HG03135 (cell line): ENCODE data around the gene PKN3.
"Not testable (repeated sequence)": the region's sequence is repeated elsewhere in the genome, so short reads cannot be mapped to it uniquely, and the experiment has no call there.

Source experiments
- ATAC-seq: cut with Tn5 transposase; IDR thresholded peaks from one replicate; pipeline ENCODE4 v1.9.1; 2021; ENCODE audit warnings: mild to moderate bottlenecking, moderate library complexity; ENCODE audit not compliant: unreplicated experiment

PKN3 gene

GRCh38 chr9:128702445-128702948, at the start of gene PKN3:
Gene PKN3 (plus strand): TSS chr9:128702503. CDS start chr9:128702916, 413 bp downstream.
- ATAC-seq = peak; percentile 72

GRCh38 chr9:128653908-128654307, 48.4 kb upstream of the PKN3 start:
- ATAC-seq = no peak

DNA sequence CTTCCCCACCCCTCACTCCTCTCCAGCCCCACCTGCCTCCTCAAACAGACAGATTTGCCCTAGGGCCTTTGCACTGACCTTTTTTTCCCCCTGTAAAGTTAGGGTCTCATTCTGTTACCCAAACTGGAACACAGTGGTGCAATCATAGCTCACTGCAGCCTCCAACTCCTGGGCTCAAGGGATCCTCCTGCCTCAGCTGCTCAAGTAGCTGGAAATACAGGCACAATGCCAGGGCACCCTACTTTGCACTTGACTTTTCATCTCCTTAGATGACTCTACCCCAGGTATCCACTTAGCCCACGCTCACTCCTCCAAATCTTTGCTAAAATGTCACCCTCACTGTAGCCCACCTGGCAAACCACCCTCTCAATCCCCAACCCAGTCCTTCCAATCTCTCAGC, 47.8 kb upstream of the PKN3 start:
- no peak for ATAC-seq

DNA sequence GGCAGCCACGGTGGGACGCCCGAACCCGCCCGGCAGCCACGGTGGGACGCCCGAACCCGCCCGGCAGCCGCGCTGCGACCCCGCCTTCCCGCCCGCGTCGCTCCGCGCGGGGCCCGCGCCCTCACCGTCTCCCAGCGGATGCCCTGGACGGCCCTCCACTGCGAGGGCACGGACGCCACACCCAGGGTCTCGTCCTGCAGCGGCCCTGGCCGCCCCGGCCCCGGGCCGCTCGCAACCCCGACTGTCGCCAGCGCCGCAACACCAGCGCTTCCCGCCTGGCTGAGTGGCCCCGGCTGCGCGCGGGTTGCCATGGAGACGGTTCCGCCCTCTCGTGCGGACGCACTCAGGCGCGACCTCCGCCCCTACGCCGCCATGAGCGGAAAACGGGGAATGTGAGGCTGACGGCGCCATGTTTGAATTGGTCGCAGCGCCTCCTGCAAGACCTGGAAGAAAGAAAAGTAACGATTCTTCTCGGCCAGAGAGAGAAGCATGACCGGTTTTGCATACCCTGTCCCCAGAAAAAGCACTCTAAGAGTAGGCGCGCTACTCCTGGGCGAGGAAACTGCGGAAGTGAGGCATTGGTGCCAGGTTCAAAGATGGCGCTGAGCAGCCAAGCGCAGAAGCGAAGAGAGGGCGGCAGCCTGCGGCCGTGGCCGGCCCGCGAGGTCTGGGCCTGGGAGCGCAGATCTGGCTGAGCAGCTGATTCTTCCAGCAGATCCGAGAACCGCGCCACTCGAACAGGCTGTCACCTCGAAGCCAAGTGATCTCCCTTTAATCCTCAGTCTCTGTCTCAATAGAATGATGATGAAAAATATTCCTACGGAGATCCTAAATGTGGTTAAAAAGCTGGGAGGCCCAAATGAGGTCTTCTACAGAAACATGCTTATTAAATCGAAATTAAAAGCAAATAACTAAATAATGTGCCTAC, 45.6 kb upstream of the PKN3 start, which contains the start of gene DYNC2I2:
DYNC2I2 (minus strand) TSS at position 432 of the 928 bp plus-strand sequence; CDS start at position 311, 121 bp downstream.
- peak; percentile 55 for ATAC-seq

DNA sequence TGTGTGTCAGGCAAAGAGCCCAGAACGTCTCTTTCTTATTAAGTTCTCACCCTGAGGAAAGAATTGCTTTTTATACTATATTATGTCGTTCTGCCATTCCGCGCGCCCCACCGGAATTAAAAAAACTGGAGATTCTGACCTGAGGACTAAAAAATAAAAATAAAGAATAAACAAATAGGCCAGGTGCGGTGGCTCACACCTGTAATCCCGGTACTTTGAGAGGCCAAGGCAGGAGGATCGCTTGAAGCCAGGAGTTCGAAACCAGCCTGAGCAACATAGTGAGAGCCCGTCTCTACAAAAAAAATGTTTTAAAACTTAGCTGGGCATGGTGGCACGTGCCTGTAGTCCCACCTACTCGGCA, 45.0 kb upstream of the PKN3 start:
- ATAC-seq = no peak

- no peak for ATAC-seq
These were observed 44.5 kb upstream of the PKN3 start for GRCh38 chr9:128657796-128658195.

DNA sequence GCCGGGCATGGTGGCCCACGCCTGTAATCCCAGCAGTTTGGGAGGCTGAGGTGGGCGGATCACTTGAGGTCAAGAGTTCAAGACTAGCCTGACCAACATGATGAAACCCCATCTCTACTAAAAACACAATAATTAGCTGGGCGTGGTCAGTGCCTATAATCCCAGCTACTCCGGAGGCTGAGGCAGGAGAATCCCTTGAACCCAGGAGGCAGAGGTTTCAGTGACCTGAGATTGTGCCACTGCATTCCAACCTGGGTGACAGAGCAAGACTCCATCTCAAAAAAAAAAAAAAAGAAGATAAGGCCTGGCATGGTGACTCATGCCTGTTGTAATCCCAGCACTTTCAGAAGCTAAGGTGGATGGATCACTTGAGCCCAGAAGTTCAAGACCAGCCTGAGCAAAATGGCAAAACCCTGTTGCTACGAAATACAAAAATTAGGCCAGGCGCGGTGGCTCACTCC, 35.8 kb upstream of the PKN3 start:
- not testable (repeated sequence) for ATAC-seq

GRCh38 chr9:128669786-128670185, 32.5 kb upstream of the PKN3 start:
- no peak for ATAC-seq

DNA sequence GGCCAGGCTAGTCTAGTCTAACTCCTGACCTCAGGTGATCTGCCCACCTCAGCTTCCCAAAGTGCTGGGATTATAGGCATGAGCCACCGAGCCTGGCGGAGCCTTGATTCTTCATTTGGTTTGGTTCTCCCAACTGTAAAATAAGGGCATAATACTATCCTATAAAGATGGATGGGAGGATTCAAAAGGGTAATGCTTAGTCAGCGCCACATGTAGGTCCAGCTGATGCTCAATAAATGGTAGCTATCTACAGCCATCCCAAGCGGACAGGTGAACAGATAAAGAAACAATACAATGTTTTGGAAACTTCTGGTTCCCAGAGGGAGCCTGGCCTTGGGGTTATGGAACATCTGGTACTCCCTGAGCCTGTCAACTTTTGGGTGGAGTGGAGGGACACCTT, 26.9 kb upstream of the PKN3 start:
- ATAC-seq = no peak

DNA sequence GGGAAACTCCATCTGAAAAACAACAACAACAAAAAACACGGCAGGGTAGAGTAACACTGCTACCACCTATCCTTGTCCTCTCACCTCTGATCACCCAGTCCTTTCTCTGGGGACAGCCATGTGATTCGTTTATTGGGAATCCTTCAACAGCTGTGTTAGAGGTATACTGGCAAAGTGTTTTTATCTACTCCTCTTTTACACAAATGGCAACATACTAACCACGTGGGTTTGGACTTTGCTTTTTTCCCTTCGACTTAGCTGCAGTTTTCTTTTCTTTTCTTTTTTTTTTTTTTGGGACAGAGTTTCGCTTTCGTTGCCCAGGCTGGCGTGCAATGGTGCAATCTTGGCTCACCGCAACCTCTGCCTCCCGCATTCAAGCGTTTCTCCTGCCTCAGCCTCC, 24.5 kb upstream of the PKN3 start:
- no peak for ATAC-seq

DNA sequence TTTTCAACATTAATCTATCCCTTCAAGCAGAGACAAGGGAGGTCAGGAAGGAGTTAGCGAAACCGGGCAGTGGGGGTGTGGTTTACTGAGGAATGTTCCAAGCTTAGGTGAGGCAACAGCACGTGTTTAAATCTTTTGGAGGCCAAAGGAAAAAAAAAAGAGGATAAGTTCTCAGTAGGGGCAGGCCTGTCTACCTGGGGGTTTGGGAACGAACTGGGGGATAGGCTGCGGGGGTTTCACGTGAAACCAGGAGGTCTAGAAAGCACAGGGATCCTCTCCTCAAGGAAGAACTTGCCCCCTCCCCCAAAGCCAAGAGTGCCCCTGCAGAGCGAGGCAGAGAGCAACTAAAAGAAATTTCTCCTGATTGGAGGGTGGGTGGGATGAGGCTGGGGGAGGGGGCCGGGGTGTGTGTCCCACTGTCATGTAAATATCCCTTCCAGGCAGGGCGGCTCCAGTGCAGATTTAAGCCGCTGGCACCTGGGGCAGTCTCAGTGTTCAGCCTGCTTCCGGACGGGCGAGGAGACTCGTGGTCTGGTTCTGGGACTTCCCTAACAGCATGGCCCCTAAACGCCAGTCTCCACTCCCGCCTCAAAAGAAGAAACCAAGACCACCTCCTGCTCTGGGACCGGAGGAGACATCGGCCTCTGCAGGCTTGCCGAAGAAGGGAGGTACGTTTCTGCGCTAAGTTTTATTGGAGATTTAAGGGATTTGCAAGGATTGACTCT, 18.8 kb upstream of the PKN3 start:
- ATAC-seq = no peak

- ATAC-seq = no peak
These were observed 18.3 kb upstream of the PKN3 start for GRCh38 chr9:128684065-128684324.

GRCh38 chr9:128684325-128685199, 17.7 kb upstream of the PKN3 start:
- peak; percentile 27 for ATAC-seq

GRCh38 chr9:128685636-128686489, 16.4 kb upstream of the PKN3 start:
- no peak for ATAC-seq

DNA sequence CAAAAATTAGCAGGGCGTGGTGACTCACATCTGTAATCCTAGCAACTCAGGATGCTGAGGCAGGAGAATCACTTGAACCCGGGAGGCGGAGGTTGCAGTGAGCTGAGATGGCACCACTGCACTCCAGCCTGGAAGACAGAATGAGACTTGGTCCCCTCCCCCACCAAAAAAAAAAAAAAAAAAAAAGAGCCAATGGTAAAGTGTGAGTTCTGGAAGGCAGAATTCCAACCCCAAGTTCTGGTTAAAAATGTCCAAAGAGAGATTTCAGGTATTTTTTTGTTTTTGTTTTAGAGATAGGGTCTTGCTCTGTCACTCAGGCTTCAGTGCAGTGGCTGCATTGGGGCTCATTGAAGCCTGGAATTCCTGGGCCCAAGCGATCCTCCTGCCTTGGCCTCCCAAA, 14.8 kb upstream of the PKN3 start:
- no peak for ATAC-seq

- peak; percentile 67 for ATAC-seq
These were observed 13.6 kb upstream of the PKN3 start, which contains the start of gene SET for GRCh38 chr9:128688501-128689292. Gene SET (plus strand): TSS chr9:128689222. CDS start chr9:128689583, 361 bp downstream.

DNA sequence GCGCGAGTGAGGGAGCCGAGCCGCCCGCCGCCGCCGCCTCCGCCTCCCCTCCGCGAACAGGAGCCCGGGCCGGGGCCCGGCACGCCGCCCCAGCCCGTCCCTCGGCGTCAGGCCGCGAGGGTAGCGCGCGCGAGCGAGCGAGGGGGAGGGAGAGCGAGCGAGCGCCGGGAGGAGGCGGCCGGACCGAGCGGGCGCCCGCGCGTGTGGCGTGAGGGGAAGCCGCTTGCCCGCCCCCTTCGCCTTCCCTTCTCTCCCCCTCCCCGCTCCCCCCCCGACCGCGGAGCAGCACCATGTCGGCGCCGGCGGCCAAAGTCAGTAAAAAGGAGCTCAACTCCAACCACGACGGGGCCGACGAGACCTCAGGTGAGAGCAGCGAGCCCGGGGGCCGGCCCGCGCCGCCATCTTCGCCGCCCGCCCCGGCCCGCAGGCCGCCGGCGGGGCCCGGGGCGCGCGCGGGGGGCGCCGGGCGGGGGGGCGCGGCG, 13.0 kb upstream of the PKN3 start:
- ATAC-seq = peak; percentile 7

DNA sequence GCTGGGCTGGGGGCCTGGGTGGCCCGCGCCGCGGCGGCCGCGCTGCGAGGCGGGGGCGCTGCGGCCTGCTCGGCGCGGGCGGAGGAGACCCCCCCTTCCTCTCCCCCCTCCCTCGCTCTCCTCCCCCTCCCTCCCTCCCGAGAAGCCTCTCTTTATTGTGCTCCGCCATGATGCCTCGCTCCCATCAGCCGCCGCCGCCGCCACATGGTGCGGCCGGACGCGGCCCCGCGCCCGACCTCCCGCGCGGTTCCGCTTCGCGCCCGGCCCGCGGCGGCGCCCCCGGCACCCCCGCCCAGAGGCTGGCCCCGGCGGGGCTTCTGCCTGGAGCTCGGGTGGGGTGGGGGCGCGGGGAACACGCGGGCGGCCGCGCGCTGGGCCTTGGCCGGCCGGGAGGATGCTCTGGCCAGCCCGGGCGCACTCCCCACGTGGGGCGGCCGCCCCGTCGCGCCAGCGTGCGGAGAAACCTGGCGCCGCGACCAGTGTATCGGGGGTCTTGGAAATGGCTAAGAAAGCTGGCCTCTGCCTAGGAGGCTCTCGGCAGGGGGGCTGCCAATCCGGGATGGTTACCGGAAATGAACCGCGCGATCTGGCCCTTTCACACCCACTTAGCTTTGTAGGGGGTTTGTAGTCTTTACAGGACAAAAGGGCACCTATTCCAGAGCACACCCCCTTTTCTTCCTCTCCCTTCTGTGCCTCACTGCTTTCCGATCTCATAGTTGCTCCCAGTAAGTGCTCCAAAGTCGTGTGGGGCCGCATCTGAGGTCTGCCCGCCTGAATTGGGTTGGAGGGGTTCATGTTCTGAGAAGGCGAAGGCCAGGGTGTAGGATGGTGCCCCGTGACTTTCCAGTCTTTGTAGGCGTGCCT, 12.3 kb upstream of the PKN3 start:
- peak; percentile 4 for ATAC-seq
